ENCODE data around the gene ALOX5. TPM values are rescaled to one million over a fixed set of nuclear protein-coding genes. Genes with fewer than 3 reads are reported as not detected.
"Not testable (repeated sequence)": the region's sequence is repeated elsewhere in the genome, so short reads cannot be mapped to it uniquely, and the experiment has no call there.

The ALOX5 gene
- total RNA-seq, 5 donors from 2014 or later (not counting 1 experiment from before 2014, with no cell fraction given), result 13.8 to 39.8 (median 16.1) TPM

GRCh38 chr10:45346652-45347335 is 27.2 kb upstream of the ALOX5 start:
- H3K27me3 ChIP-seq (replicated peaks in 1 of 2; ENCODE audit: control insufficient read depth in 2 of 2, extremely low read depth in 1 of 2, insufficient read depth in 2 of 2, low read length in 1 of 2); H3K9me3 Mint-ChIP-seq; H3K27ac Mint-ChIP-seq; H3K9me3 ChIP-seq; H3K4me3 ChIP-seq (ENCODE audit: control insufficient read depth in 1 of 2, extremely low read depth in 1 of 2, low read length in 1 of 2); H3K27me3 Mint-ChIP-seq; H3K36me3 ChIP-seq (ENCODE audit: control insufficient read depth in 2 of 2, extremely low read depth in 1 of 2, insufficient read depth in 1 of 2, low read length in 1 of 2); ATAC-seq (replicated peaks in 1 of 4); DNase-seq; H3K27ac ChIP-seq (ENCODE audit: low read length); H3K4me3 Mint-ChIP-seq; H3K4me1 ChIP-seq (ENCODE audit: control insufficient read depth in 1 of 2, extremely low read depth in 1 of 2, insufficient read depth in 2 of 2, low read length in 2 of 2); H3K36me3 Mint-ChIP-seq; H3K4me1 Mint-ChIP-seq; POLR2A ChIA-PET: not testable (repeated sequence)
- CTCF ChIA-PET, result interaction anchor here in 1 of 2 donors (0.7 kb wide), 1 partner anchor 1169 kb away, joined by 6 read pairs; no protein-coding TSS in a partner anchor
- WGBS (ENCODE audit: insufficient coverage), result 87% methylated on average over 7 of the region's 24 CpGs

DNA sequence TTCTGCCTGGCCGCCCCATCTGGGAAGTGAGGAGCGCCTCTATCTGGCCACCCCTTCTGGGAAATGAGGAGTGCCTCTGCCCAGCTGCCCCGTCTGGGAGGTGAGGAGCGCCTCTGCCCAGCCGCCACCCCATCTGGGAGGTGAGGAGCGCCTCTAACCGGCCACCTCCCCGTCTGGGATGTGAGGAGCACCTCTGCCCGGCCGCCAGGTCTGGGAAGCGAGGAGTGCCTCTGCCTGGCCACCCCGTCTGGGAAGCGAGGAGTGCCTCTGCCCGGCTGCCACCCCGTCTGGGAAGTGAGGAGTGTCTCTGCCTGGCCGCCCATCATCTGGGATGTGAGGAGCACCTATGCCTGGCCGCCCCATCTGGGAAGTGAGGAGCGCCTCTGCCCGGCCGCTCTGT is 26.6 kb upstream of the ALOX5 start:
- POLR2A ChIA-PET; CTCF ChIA-PET; H3K9me3 ChIP-seq; H3K4me1 Mint-ChIP-seq; H3K9me3 Mint-ChIP-seq; H3K4me1 ChIP-seq (ENCODE audit: control insufficient read depth in 1 of 2, extremely low read depth in 1 of 2, insufficient read depth in 2 of 2, low read length in 2 of 2); H3K4me3 ChIP-seq (ENCODE audit: control insufficient read depth in 1 of 2, extremely low read depth in 1 of 2, low read length in 1 of 2); H3K36me3 ChIP-seq (ENCODE audit: control insufficient read depth in 2 of 2, extremely low read depth in 1 of 2, insufficient read depth in 1 of 2, low read length in 1 of 2); H3K27me3 ChIP-seq (replicated peaks in 1 of 2; ENCODE audit: control insufficient read depth in 2 of 2, extremely low read depth in 1 of 2, insufficient read depth in 2 of 2, low read length in 1 of 2); ATAC-seq (replicated peaks in 1 of 4); H3K27me3 Mint-ChIP-seq; H3K27ac ChIP-seq (ENCODE audit: low read length); H3K4me3 Mint-ChIP-seq; DNase-seq; H3K36me3 Mint-ChIP-seq; H3K27ac Mint-ChIP-seq: not testable (repeated sequence)
- 92% methylated on average over 13 of the region's 20 CpGs for WGBS (ENCODE audit: insufficient coverage)

DNA sequence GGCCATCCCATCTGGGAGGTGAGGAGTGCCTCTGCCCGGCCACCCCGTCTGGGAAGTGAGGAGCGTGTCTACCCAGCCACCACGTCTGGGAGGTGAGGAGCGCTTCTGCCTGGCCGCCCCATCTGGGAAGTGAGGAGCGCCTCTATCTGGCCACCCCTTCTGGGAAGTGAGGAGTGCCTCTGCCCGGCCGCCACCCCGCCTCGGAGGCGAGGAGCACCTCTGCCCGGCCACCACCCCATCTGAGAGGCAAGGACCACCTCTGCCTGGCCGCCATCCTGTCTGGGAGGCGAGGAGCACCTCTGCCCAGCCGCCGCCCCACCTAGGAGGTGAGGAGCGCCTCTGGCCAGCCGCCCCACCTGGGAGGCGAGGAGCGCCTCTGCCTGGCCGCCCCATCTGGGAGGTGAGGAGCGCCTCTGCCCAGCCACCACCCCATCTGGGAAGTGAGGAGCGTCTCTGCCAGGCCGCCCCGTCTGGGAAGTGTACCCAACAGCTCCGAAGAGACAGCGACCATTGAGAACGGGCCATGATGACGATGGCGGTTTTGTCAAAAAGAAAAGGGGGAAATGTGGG is 25.7 kb upstream of the ALOX5 start:
- 90% methylated on average over 21 of the region's 31 CpGs for WGBS (ENCODE audit: insufficient coverage)
- not testable (repeated sequence) for H3K27me3 Mint-ChIP-seq

GRCh38 chr10:45353186-45353585 is 20.8 kb upstream of the ALOX5 start:
- H3K27ac ChIP-seq (ENCODE audit: low read length), result no peak overlapping the region
- Mint-ChIP-seq H3K27me3 (peaks cover 0 to 6% of the 10 kb centered on the region in 2 donors), H3K27ac (peak overlapping the region in 1 of 2 donors; percentile 34), H3K36me3 (no peaks in the 10 kb centered on the region), H3K4me1 (peaks cover 7 to 41% (median 31%) of the 10 kb centered on the region in 3 donors), H3K9me3 (no peaks in the 10 kb centered on the region), H3K4me3 (no peak overlapping the region)
- no peak overlapping the region for H3K4me3 ChIP-seq (ENCODE audit: control insufficient read depth in 1 of 2, extremely low read depth in 1 of 2, low read length in 1 of 2)
- no peaks in the 10 kb centered on the region for H3K9me3 ChIP-seq
- ChIA-PET CTCF (no interaction called here), POLR2A (no interaction called here)
- no peaks in the 10 kb centered on the region for H3K36me3 ChIP-seq (ENCODE audit: control insufficient read depth in 2 of 2, extremely low read depth in 1 of 2, insufficient read depth in 1 of 2, low read length in 1 of 2)
- peaks cover 0 to 3% of the 10 kb centered on the region in 2 experiments for H3K27me3 ChIP-seq (replicated peaks in 1 of 2; ENCODE audit: control insufficient read depth in 2 of 2, extremely low read depth in 1 of 2, insufficient read depth in 2 of 2, low read length in 1 of 2)
- DNase-seq (no peak), ATAC-seq (replicated peaks in 1 of 4) (no peak)
- 40% methylated on average over 1 of the region's 1 CpG for WGBS (ENCODE audit: insufficient coverage)
- H3K4me1 ChIP-seq (ENCODE audit: control insufficient read depth in 1 of 2, extremely low read depth in 1 of 2, insufficient read depth in 2 of 2, low read length in 2 of 2), result no peaks in the 10 kb centered on the region

More for the DNA sequence above, 25.7 kb upstream of the ALOX5 start:
- H3K36me3 ChIP-seq (ENCODE audit: control insufficient read depth in 2 of 2, extremely low read depth in 1 of 2, insufficient read depth in 1 of 2, low read length in 1 of 2); H3K27ac ChIP-seq (ENCODE audit: low read length); H3K27me3 ChIP-seq (replicated peaks in 1 of 2; ENCODE audit: control insufficient read depth in 2 of 2, extremely low read depth in 1 of 2, insufficient read depth in 2 of 2, low read length in 1 of 2); H3K4me1 ChIP-seq (ENCODE audit: control insufficient read depth in 1 of 2, extremely low read depth in 1 of 2, insufficient read depth in 2 of 2, low read length in 2 of 2); H3K4me3 Mint-ChIP-seq; H3K9me3 ChIP-seq; ATAC-seq (replicated peaks in 1 of 4); H3K4me3 ChIP-seq (ENCODE audit: control insufficient read depth in 1 of 2, extremely low read depth in 1 of 2, low read length in 1 of 2); POLR2A ChIA-PET; H3K36me3 Mint-ChIP-seq; DNase-seq; CTCF ChIA-PET; H3K27ac Mint-ChIP-seq; H3K9me3 Mint-ChIP-seq: not testable (repeated sequence)
- H3K4me1 Mint-ChIP-seq, result peaks cover 7 to 14% (median 12%) of the 10 kb centered on the region in 3 donors

DNA sequence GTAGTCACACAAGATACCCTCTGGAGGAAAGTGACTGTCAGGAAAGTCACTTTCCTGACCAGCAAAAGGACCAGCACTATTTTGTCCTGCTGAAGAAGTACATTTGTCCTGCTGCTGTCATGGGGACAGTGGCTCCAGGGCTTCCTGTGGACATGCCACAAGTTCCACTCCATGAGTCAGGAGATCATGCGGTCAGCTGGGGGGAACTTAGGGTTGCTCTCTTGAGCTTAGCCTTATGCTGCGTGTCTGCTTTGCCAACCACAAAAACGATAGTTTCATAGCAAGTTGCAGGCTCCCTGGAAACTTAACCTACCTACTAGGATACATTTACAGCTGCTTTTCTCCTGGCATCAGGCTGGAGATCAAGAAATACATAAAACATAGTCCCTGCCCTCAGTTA is 19.8 kb upstream of the ALOX5 start:
- H3K27me3 ChIP-seq (replicated peaks in 1 of 2; ENCODE audit: control insufficient read depth in 2 of 2, extremely low read depth in 1 of 2, insufficient read depth in 2 of 2, low read length in 1 of 2), result no peaks in the 10 kb centered on the region
- CTCF ChIA-PET, result no interaction called here
- H3K9me3 ChIP-seq, result no peaks in the 10 kb centered on the region
- POLR2A ChIA-PET, result no interaction called here
- no peak overlapping the region for H3K27ac ChIP-seq (ENCODE audit: low read length)
- no peak overlapping the region for H3K27ac Mint-ChIP-seq
- H3K4me1 ChIP-seq (ENCODE audit: control insufficient read depth in 1 of 2, extremely low read depth in 1 of 2, insufficient read depth in 2 of 2, low read length in 2 of 2), result no peaks in the 10 kb centered on the region
- no peak overlapping the region for H3K4me3 ChIP-seq (ENCODE audit: control insufficient read depth in 1 of 2, extremely low read depth in 1 of 2, low read length in 1 of 2)
- no peaks in the 10 kb centered on the region for H3K36me3 Mint-ChIP-seq
- H3K4me3 Mint-ChIP-seq, result no peak overlapping the region
- DNase-seq (no peak), ATAC-seq (replicated peaks in 1 of 4) (no peak)
- WGBS (ENCODE audit: insufficient coverage), result 92% methylated on average over 2 of the region's 3 CpGs
- no peaks in the 10 kb centered on the region for H3K9me3 Mint-ChIP-seq
- H3K36me3 ChIP-seq (ENCODE audit: control insufficient read depth in 2 of 2, extremely low read depth in 1 of 2, insufficient read depth in 1 of 2, low read length in 1 of 2), result no peaks in the 10 kb centered on the region
- H3K27me3 Mint-ChIP-seq, result peaks cover 0 to 3% of the 10 kb centered on the region in 2 donors
- peaks cover 7 to 41% (median 33%) of the 10 kb centered on the region in 3 donors for H3K4me1 Mint-ChIP-seq

DNA sequence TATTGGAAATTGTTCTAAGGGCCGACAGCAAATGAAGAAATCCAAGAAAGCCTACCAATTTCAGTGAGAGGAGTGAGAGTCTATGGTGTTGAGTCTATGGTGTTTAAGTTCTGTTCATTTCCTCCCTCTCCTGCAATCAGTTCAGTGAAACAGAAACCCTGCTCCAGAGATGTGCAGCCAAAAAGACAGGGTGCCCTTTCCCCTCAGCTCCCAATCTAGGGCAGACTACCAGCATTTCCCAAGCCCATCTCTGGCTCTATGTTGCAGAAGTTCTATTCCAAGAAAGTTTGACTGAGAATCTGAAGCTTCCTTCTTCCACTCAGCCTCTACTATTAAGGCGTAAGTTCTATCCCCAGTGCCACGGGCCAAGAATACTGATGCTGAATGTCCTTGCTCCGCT is 18.5 kb upstream of the ALOX5 start:
- Histone ChIP-seq H3K27me3 (replicated peaks in 1 of 2; ENCODE audit: control insufficient read depth in 2 of 2, extremely low read depth in 1 of 2, insufficient read depth in 2 of 2, low read length in 1 of 2) (no peaks in the 10 kb centered on the region), H3K27ac (ENCODE audit: low read length) (no peak overlapping the region), H3K36me3 (ENCODE audit: control insufficient read depth in 2 of 2, extremely low read depth in 1 of 2, insufficient read depth in 1 of 2, low read length in 1 of 2) (no peaks in the 10 kb centered on the region), H3K4me3 (ENCODE audit: control insufficient read depth in 1 of 2, extremely low read depth in 1 of 2, low read length in 1 of 2) (no peak overlapping the region), H3K9me3 (no peaks in the 10 kb centered on the region), H3K4me1 (ENCODE audit: control insufficient read depth in 1 of 2, extremely low read depth in 1 of 2, insufficient read depth in 2 of 2, low read length in 2 of 2) (no peaks in the 10 kb centered on the region)
- DNase-seq (no peak), ATAC-seq (replicated peaks in 1 of 4) (no peak)
- H3K4me3 Mint-ChIP-seq, result no peak overlapping the region
- ChIA-PET CTCF (no interaction called here), POLR2A (no interaction called here)
- peaks cover 0 to 5% (median 0%) of the 10 kb centered on the region in 3 donors for H3K9me3 Mint-ChIP-seq
- H3K27ac Mint-ChIP-seq, result no peak overlapping the region
- no CpG with 5 or more reads among the region's 4 CpGs for WGBS (ENCODE audit: insufficient coverage)
- H3K27me3 Mint-ChIP-seq, result peaks cover 0 to 2% of the 10 kb centered on the region in 2 donors
- H3K4me1 Mint-ChIP-seq, result peaks cover 9 to 50% (median 33%) of the 10 kb centered on the region in 3 donors
- H3K36me3 Mint-ChIP-seq, result no peaks in the 10 kb centered on the region
